GM21529 (cell line): ENCODE data around the gene CIC.
A peak's percentile ranks its signal among the peaks of the same experiment; 100 is the strongest.

Source experiments
- ATAC-seq: cut with Tn5 transposase; IDR thresholded peaks from one replicate; pipeline ENCODE4 v1.9.1; 2021; ENCODE audit not compliant: unreplicated experiment

CIC gene

GRCh38 chr19:42268704-42269477 is at the start of gene CIC:
TSS of gene CIC (plus strand) at chr19:42269252. CDS start at chr19:42271784, 2,532 bp downstream.
- ATAC-seq: peak; percentile 77

DNA sequence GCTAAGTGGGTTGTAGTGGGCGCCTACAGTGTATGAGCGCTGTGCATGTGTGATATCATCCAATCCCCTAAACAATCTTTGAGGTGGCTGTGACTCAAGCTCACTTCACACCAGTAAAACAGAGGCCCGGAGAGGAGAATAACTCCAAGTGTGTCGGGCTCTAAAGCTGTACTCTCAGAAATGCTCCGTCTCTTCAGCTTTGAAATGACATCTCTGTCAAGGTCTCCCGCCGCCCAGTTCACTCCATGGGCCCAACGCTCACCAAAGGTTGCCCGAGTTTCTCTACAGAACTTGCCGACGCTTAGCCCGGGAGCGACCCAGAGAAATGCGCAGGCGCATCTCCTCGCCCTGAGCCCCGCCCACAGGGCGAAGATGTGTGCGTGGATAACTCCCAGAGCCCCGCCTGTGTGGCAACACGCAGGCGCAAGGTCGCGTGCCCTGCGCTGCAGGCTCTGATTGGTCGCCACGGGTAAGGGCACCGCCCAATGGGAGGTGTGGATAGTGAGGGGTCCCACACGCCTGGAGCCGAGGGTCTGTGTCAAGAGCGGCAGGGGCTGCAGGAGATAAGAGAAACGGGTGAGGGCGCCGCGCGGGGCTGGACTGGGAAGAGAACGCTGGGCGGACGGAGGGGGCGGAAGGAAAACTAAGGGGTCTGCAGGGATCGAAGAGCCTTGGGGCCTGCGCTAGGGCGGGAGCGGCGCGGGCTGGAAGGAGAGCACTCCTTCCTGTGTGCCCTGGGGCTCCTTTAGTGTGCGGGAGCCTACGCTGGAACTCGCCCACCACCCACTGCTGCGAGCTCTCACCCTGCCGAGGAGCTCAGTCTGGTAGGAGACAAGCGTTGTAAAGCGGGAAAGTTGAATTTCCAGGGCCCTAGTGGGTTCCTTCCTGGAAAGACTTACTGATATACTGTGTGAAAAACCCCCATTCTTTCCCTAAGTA is 49.0 kb upstream of the CIC start, which contains the start of gene ZNF526:
TSS of gene ZNF526 (plus strand) at position 501 of the 939 bp plus-strand sequence. CDS start 4,092 bp downstream, outside the sequence.
- ATAC-seq: peak; percentile 66

GRCh38 chr19:42220751-42221097 is 48.3 kb upstream of the CIC start:
- no peak for ATAC-seq

- no peak for ATAC-seq
Observed at GRCh38 chr19:42224940-42225717, 43.9 kb upstream of the CIC start.

- no peak for ATAC-seq
Observed at GRCh38 chr19:42225718-42226292, 43.2 kb upstream of the CIC start.

GRCh38 chr19:42226886-42227285 is 42.2 kb upstream of the CIC start:
- no peak for ATAC-seq

GRCh38 chr19:42228641-42229040 is 40.4 kb upstream of the CIC start:
- no peak for ATAC-seq

GRCh38 chr19:42229301-42229854 is 39.7 kb upstream of the CIC start:
- ATAC-seq: no peak

DNA sequence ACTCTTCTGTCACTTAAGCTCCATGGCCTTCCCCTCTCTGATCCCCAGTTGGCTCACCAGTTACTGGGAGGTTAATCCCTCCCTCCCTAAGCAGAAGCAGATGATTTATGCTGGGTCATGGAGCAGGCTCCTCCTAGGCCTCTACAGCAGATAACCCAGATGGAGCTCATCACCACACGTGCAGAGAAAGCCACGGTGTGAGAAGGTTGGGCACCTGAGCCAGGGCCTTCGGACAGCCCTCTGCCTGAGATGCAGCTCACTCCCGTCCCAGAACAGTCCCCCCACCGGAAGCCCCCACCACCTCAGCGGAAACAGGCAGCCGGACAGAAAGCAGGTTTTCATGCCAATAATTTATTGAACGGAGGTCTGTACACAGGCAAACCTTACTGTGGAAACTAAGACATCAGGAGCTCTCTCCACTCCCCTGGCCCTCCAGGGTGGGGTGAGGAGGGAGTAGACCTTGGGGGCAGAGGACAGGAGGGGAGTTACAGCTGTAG is 39.1 kb upstream of the CIC start:
- no peak for ATAC-seq

- no peak for ATAC-seq
Observed at GRCh38 chr19:42230571-42230970, 38.5 kb upstream of the CIC start.

DNA sequence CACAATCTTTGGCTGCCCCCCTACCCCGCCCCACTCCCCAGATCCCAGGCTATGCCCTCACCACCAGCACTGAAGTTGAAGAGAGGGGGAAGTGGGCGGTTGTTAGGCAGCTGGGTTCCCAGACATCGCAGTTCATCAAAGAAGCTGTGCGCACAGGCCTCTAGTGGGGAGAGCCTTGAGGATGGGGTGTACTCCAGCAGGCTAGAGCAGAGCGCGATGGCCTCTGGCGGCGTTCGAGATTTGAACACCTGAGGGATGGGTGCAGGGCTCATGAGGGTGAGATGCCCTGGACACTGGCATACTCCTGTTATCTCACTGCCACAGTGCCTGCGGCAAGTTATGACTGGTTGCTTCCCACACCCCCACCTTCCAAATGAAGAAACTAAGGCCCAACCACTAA is 36.6 kb upstream of the CIC start:
- no peak for ATAC-seq

- ATAC-seq: no peak
Observed at GRCh38 chr19:42233106-42233505, 35.9 kb upstream of the CIC start.

GRCh38 chr19:42233678-42234292 is 35.3 kb upstream of the CIC start:
- ATAC-seq: no peak

DNA sequence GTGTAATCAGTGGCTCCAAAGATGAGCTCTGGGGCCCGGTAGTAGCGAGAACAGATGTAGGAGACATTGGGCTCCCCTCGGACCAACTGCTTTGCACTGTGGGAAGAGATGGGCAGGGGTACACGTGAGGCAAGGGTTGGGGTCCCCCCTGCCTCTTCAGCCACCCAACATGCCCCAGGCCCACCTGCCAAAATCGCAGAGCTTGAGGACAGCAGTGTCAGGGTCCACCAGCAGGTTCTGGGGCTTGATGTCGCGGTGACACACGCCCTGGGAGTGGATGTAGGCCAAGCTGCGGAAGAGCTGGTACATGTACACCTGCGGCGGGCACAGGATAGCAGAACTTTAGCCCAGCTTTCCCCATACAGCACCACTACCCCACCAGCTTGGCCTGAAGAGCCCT is 34.7 kb upstream of the CIC start:
- ATAC-seq: no peak

DNA sequence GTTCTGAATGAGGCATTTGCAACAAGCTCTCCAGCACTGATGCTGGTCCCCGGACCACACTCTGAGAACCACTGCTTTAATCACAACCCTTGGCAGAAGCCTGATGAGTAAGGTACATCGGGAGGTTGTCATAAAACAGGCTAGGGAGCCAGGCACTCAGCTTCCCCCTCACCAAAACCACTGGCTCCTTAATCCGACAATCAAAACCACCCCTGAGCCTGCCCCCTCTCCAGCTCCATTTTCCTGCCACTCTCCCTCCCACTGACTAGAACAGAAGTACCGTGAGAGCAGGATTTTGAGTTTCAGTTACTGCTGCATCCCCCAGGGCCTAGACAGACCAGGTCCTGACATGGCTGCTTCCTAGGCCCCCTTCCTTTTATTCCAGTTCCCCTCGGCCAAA is 33.9 kb upstream of the CIC start:
- no peak for ATAC-seq

- no peak for ATAC-seq
Observed at GRCh38 chr19:42239544-42240220, 29.4 kb upstream of the CIC start.

GRCh38 chr19:42241279-42241678 is 27.8 kb upstream of the CIC start:
- no peak for ATAC-seq

DNA sequence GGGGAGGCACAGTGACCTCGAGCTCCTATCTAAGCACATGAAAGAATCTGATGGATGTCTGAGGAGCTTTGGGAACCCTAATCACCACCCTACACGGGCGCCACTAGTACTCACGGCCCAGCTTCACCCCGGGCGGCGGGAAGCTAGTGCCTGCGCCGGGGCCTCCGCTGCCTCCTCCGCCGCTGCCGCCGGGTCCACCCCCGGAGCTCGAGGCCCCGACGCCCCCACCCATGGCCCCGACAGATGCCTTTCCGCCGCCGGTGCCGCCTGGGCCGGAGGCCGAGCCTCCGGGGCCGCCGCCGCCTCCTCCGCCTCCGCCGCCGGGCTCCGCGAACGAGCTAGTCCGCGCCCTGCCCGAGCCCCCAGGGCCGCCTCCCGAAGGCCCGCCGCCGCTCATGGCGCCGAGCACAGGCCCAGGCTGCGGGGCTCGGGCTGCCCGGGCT is 27.0 kb upstream of the CIC start:
- ATAC-seq: peak; percentile 0
